Kasumi-1 (cell line): ENCODE data around the gene PRDM12.
A peak's percentile ranks its signal among the peaks of the same experiment; 100 is the strongest.

ENCODE experiments used
- DNase-seq, 2 experiments: peaks; one replicate each; lab custom pipeline; 2025; lab: John Stamatoyannopoulos, UW

PRDM12 gene

GRCh38 chr9:130720762-130721161 lies 56.4 kb downstream of the PRDM12 start:
- no peak for DNase-seq

- DNase-seq: no peak
Observed at GRCh38 chr9:130728721-130729120, 64.3 kb downstream of the PRDM12 start.

GRCh38 chr9:130729145-130729544 lies 64.8 kb downstream of the PRDM12 start:
- DNase-seq: no peak

- no peak for DNase-seq
Observed at GRCh38 chr9:130731355-130731754, 67.0 kb downstream of the PRDM12 start.

GRCh38 chr9:130732136-130732535 lies 67.7 kb downstream of the PRDM12 start:
- DNase-seq: peak in 1 of 2 experiments; percentile 16
